Right lobe of liver (tissue), 6 donors: ENCODE results near the gene MYEF2. TPM values are rescaled to one million over a fixed set of nuclear protein-coding genes. Genes with fewer than 3 reads are reported as not detected.

Experiments
- ATAC-seq, 4 donors: fragments of 200-7000 bp; cut with Tn5 transposase; one replicate each; pipeline ENCODE4 v1.9.1; 2020; ENCODE audit warnings: mild to moderate bottlenecking in 4 of 4, moderate library complexity in 4 of 4
- DNase-seq, 3 donors: peaks; one replicate each; pipeline ENCODE4 v3.0.0-alpha.2; 2020
- H3K27ac ChIP-seq, 3 donors: fragments of 200-600 bp; one replicate each; pipeline ENCODE4 v1.8.0; 2022
- H3K27me3 ChIP-seq, 2 donors: fragments of 200-600 bp; one replicate each; pipeline ENCODE4 v1.8.0; 2022
- H3K36me3 ChIP-seq, 4 donors: fragments of 200-600 bp; sonication (generic) in 1 of 4; one replicate each; pipeline versions ENCODE4 v1.5.1 to v1.8.0; 2017 to 2022; ENCODE audit warnings: control low read depth in 1 of 4
- H3K4me1 ChIP-seq, 4 donors: fragments of 200-600 bp; sonication (generic) in 1 of 4; one replicate each; pipeline versions ENCODE4 v1.5.1 to v1.8.0; 2017 to 2022; ENCODE audit warnings: control low read depth in 1 of 4
- H3K4me3 ChIP-seq, 3 donors: fragments of 200-600 bp; one replicate each; pipeline ENCODE4 v1.8.0; 2022
- H3K9me3 ChIP-seq, 4 donors: fragments of 200-600 bp; sonication (generic) in 1 of 4; one replicate each; pipeline versions ENCODE4 v1.5.1 to v1.8.0; 2017 to 2022; ENCODE audit warnings: control low read depth in 1 of 4
- CTCF ChIP-seq, 4 donors: fragments of 200-600 bp in 3 of 4; fragments of 450-650 bp in 1 of 4; IDR thresholded peaks; one replicate each; pipeline versions ENCODE4 v1.5.1 to v1.8.0; 2016 to 2022; ENCODE audit warnings: antibody characterized with exemption in 4 of 4, mild to moderate bottlenecking in 2 of 4
- POLR2A ChIP-seq: fragments of 450-650 bp; IDR thresholded peaks from one replicate; pipeline ENCODE4 v1.6.1; 2017; ENCODE audit warnings: antibody characterized with exemption, mild to moderate bottlenecking
- WGBS: methylation state at CpG from one replicate; pipeline ENCODE4 v1.1.6; 2018; ENCODE audit warnings: low coverage, low lambda C conversion rate; ENCODE audit not compliant: insufficient coverage; ENCODE audit errors: missing lambda C conversion rate; 5-methylcytosine and 5-hydroxymethylcytosine counted together
- intact Hi-C, 2 donors: fragments of 100-400 bp; cut with DNase I; formaldehyde crosslinking; loops; one replicate each; pipeline versions ENCODE4 v1.11.2 to v1.14.1; 2022
- total RNA-seq, 6 experiments: library from RNA; depleted of rRNA in 2 of 6; stranded (reverse); fragments of >200 nt in 2 of 6; fragmentation: NEBNext Ultra II Directional in 3 of 6; extraction: Animal tissue kit (Norgen Biotek cat#: 25700) in 3 of 6; gene quantifications; one replicate each; pipeline versions ENCODE4 v1.1.0 to v1.2.4, GENCODE V29; 2016 to 2023
- donor health status: DM: no; HTN: yes; CAD: no.
- donor health status: DM: no; HTN: no; CAD: no.
- donor health status: DM: no; HTN: no; CAD: no.
- donor health status: DM: no; HTN: yes; CAD: no.
- donor health status: DM: no; HTN: yes; CAD: no.

Gene MYEF2
- total RNA-seq, 6 experiments from 2014 or later = 0.07 to 0.35 (median 0.31) TPM

- intact Hi-C loops = no loop called here
- no peaks in the 10 kb centered on the region for H3K36me3 ChIP-seq
- WGBS = 7% methylated on average over 10 of the region's 10 CpGs
These were observed 721 bp downstream of the MYEF2 start for GRCh38 chr15:48177383-48177765.

GRCh38 chr15:48176957-48177356, 1.1 kb downstream of the MYEF2 start:
- no peaks in the 10 kb centered on the region for H3K4me1 ChIP-seq
- no peaks in the 10 kb centered on the region for H3K9me3 ChIP-seq
- intact Hi-C loops = no loop called here
- H3K36me3 ChIP-seq = no peaks in the 10 kb centered on the region
- peaks cover 0 to 5% of the 10 kb centered on the region in 2 donors for H3K27me3 ChIP-seq
- no peak overlapping the region for H3K27ac ChIP-seq
- H3K4me3 ChIP-seq = no peak overlapping the region
- WGBS = 80% methylated on average over 2 of the region's 2 CpGs
- TF ChIP-seq POLR2A (no peak), CTCF (IDR thresholded peaks at IDR 0.05) (no peak)
- ATAC-seq (no peak), DNase-seq (no peak)

More at GRCh38 chr15:48177383-48177765, 721 bp downstream of the MYEF2 start:
- Histone ChIP-seq H3K27me3 (peaks cover 0 to 5% of the 10 kb centered on the region in 2 donors), H3K9me3 (no peaks in the 10 kb centered on the region), H3K4me3 (peak overlapping the region; percentile 15 to 42 (median 25)), H3K27ac (no peak overlapping the region), H3K4me1 (no peaks in the 10 kb centered on the region)
- no peak for DNase-seq
- TF ChIP-seq POLR2A = no peak
- no peak for TF ChIP-seq CTCF (IDR thresholded peaks at IDR 0.05)
- ATAC-seq = no peak

GRCh38 chr15:48176112-48176511, 2.0 kb downstream of the MYEF2 start:
- Histone ChIP-seq H3K27ac (no peak overlapping the region), H3K4me3 (no peak overlapping the region), H3K9me3 (no peaks in the 10 kb centered on the region), H3K27me3 (peaks cover 0 to 5% of the 10 kb centered on the region in 2 donors), H3K36me3 (no peaks in the 10 kb centered on the region), H3K4me1 (no peaks in the 10 kb centered on the region)
- DNase-seq (no peak), ATAC-seq (no peak)
- no peak for TF ChIP-seq POLR2A
- no peak for TF ChIP-seq CTCF (IDR thresholded peaks at IDR 0.05)
- WGBS = 57% methylated on average over 4 of the region's 4 CpGs
- intact Hi-C loops = no loop called here

GRCh38 chr15:48175126-48175525, 3.0 kb downstream of the MYEF2 start:
- TF ChIP-seq CTCF (IDR thresholded peaks at IDR 0.05) (no peak), POLR2A (no peak)
- ATAC-seq (no peak), DNase-seq (no peak)
- H3K36me3 ChIP-seq = no peaks in the 10 kb centered on the region
- H3K9me3 ChIP-seq = no peaks in the 10 kb centered on the region
- no peaks in the 10 kb centered on the region for H3K4me1 ChIP-seq
- 72% methylated on average over 3 of the region's 3 CpGs for WGBS
- H3K4me3 ChIP-seq = no peak overlapping the region
- H3K27me3 ChIP-seq = peaks cover 0 to 5% of the 10 kb centered on the region in 2 donors
- no peak overlapping the region for H3K27ac ChIP-seq
- intact Hi-C loops = no loop called here

- Histone ChIP-seq H3K4me3 (no peak overlapping the region), H3K4me1 (no peaks in the 10 kb centered on the region), H3K36me3 (no peaks in the 10 kb centered on the region), H3K27ac (no peak overlapping the region), H3K9me3 (no peaks in the 10 kb centered on the region), H3K27me3 (no peaks in the 10 kb centered on the region)
- ATAC-seq (no peak), DNase-seq (no peak)
- intact Hi-C loops = no loop called here
- TF ChIP-seq CTCF (IDR thresholded peaks at IDR 0.05) = no peak
- no peak for TF ChIP-seq POLR2A
- 100% methylated on average over 1 of the region's 1 CpG for WGBS
These were observed 7.1 kb downstream of the MYEF2 start for GRCh38 chr15:48170981-48171380.
